ENCODE data around the gene ACSS1. TPM values are rescaled to one million over a fixed set of nuclear protein-coding genes. Genes with fewer than 3 reads are reported as not detected.

The ACSS1 gene
- total and polyA plus RNA-seq, 2 donors from 2014 or later = 30.6 to 72.3 TPM

GRCh38 chr20:24991897-24992486, 65.9 kb downstream of the ACSS1 start:
- TF ChIP-seq CTCF (IDR thresholded peaks at IDR 0.05; ENCODE audit: borderline replicate concordance, extremely low read depth, insufficient read depth) = no peak
- Histone ChIP-seq H3K4me1 (ENCODE audit: control insufficient read depth in 2 of 3, insufficient read depth in 2 of 3, low read depth in 1 of 3, low read length in 3 of 3) (peaks cover 0 to 12% (median 6%) of the 10 kb centered on the region in 3 donors), H3K36me3 (ENCODE audit: control insufficient read depth in 2 of 3, insufficient read depth in 3 of 3, low read length in 3 of 3) (no peaks in the 10 kb centered on the region), H3K9ac (ENCODE audit: low read length in 3 of 3) (peak overlapping the region; percentile 69 to 87 (median 87)), H3K27me3 (ENCODE audit: control insufficient read depth, insufficient read depth, low read length) (no peaks in the 10 kb centered on the region), H3K4me3 (ENCODE audit: low read length in 3 of 3) (peak overlapping the region; percentile 71 to 88 (median 86)), H3K9me3 (ENCODE audit: control insufficient read depth in 2 of 3, insufficient read depth in 1 of 3, low read length in 3 of 3) (no peaks in the 10 kb centered on the region), H3K27ac (ENCODE audit: low read depth in 2 of 2, low read length in 2 of 2) (peak overlapping the region; percentile 68 to 82)
- intact Hi-C loops (cut with DNase I) = loop anchor here (10.0 kb wide), 1 partner anchor 183 kb away; no protein-coding TSS in a partner anchor
- peak in 2 of 5 donors; percentile 51 to 85 for DNase-seq
- no peak for FAIRE-seq

- H3K27ac ChIP-seq (ENCODE audit: low read depth in 2 of 2, low read length in 2 of 2) = no peak overlapping the region
- no peak overlapping the region for H3K4me3 ChIP-seq (ENCODE audit: low read length in 3 of 3)
- H3K27me3 ChIP-seq (ENCODE audit: control insufficient read depth, insufficient read depth, low read length) = no peaks in the 10 kb centered on the region
- no peak overlapping the region for H3K9ac ChIP-seq (ENCODE audit: low read length in 3 of 3)
- TF ChIP-seq CTCF (IDR thresholded peaks at IDR 0.05; ENCODE audit: borderline replicate concordance, extremely low read depth, insufficient read depth) = no peak
- H3K4me1 ChIP-seq (ENCODE audit: control insufficient read depth in 2 of 3, insufficient read depth in 2 of 3, low read depth in 1 of 3, low read length in 3 of 3) = peaks cover 0 to 12% (median 6%) of the 10 kb centered on the region in 3 donors
- intact Hi-C loops (cut with DNase I) = loop anchor here (10.0 kb wide), 1 partner anchor 184 kb away; no protein-coding TSS in a partner anchor
- no peaks in the 10 kb centered on the region for H3K9me3 ChIP-seq (ENCODE audit: control insufficient read depth in 2 of 3, insufficient read depth in 1 of 3, low read length in 3 of 3)
- DNase-seq (peak in 2 of 5 donors; percentile 24 to 29), FAIRE-seq (no peak)
- H3K36me3 ChIP-seq (ENCODE audit: control insufficient read depth in 2 of 3, insufficient read depth in 3 of 3, low read length in 3 of 3) = no peaks in the 10 kb centered on the region
These were observed 67.1 kb downstream of the ACSS1 start for GRCh38 chr20:24990810-24991252.

- peak in 1 of 5 donors; percentile 21 for DNase-seq
- Histone ChIP-seq H3K4me1 (ENCODE audit: control insufficient read depth in 2 of 3, insufficient read depth in 2 of 3, low read depth in 1 of 3, low read length in 3 of 3) (peaks cover 0 to 7% (median 5%) of the 10 kb centered on the region in 3 donors), H3K4me3 (ENCODE audit: low read length in 3 of 3) (no peak overlapping the region), H3K9ac (ENCODE audit: low read length in 3 of 3) (no peak overlapping the region), H3K27ac (ENCODE audit: low read depth in 2 of 2, low read length in 2 of 2) (no peak overlapping the region), H3K36me3 (ENCODE audit: control insufficient read depth in 2 of 3, insufficient read depth in 3 of 3, low read length in 3 of 3) (no peaks in the 10 kb centered on the region), H3K9me3 (ENCODE audit: control insufficient read depth in 2 of 3, insufficient read depth in 1 of 3, low read length in 3 of 3) (no peaks in the 10 kb centered on the region), H3K27me3 (ENCODE audit: control insufficient read depth, insufficient read depth, low read length) (no peaks in the 10 kb centered on the region)
- intact Hi-C loops (cut with DNase I) = no loop called here
- no peak for TF ChIP-seq CTCF (IDR thresholded peaks at IDR 0.05; ENCODE audit: borderline replicate concordance, extremely low read depth, insufficient read depth)
- no peak for FAIRE-seq
These were observed 68.8 kb downstream of the ACSS1 start for GRCh38 chr20:24989162-24989561.

Measured in kidney (tissue), 14 donors.